CD4-positive, alpha-beta T cell treated with Interleukin-12 subunit alpha and Interleukin-12 subunit beta, for 1 hour (primary cell): Measurements from ENCODE around the gene SLC30A2.

Experiments used
- DNase-seq: peaks from one replicate; pipeline ENCODE4 v3.0.0-alpha.2; 2020

Gene SLC30A2

GRCh38 chr1:26069941-26070295 is 24.0 kb upstream of the SLC30A2 start:
- no peak for DNase-seq

GRCh38 chr1:26067432-26067911 is 21.6 kb upstream of the SLC30A2 start, which contains the start of gene TRIM63:
Gene TRIM63, minus strand, starts transcription at chr1:26067630. Its CDS starts 136 bp downstream, at chr1:26067494.
- DNase-seq: no peak

GRCh38 chr1:26066857-26067256 is 20.9 kb upstream of the SLC30A2 start:
- no peak for DNase-seq

- DNase-seq: no peak
Measured at GRCh38 chr1:26066160-26066559, 20.2 kb upstream of the SLC30A2 start.

GRCh38 chr1:26064553-26064952 is 18.6 kb upstream of the SLC30A2 start:
- no peak for DNase-seq

GRCh38 chr1:26060832-26061574 is 15.1 kb upstream of the SLC30A2 start:
- DNase-seq: no peak

GRCh38 chr1:26059906-26060305 is 14.0 kb upstream of the SLC30A2 start:
- DNase-seq: no peak

- DNase-seq: no peak
Measured at GRCh38 chr1:26058052-26058595, 12.2 kb upstream of the SLC30A2 start.

GRCh38 chr1:26057189-26057588 is 11.3 kb upstream of the SLC30A2 start:
- no peak for DNase-seq

- no peak for DNase-seq
Measured at GRCh38 chr1:26055041-26055440, 9.1 kb upstream of the SLC30A2 start.

GRCh38 chr1:26053718-26054560 is 8.0 kb upstream of the SLC30A2 start:
- no peak for DNase-seq

GRCh38 chr1:26050248-26050640 is 4.3 kb upstream of the SLC30A2 start:
- DNase-seq: no peak

GRCh38 chr1:26049531-26050247 is 3.8 kb upstream of the SLC30A2 start:
- no peak for DNase-seq

GRCh38 chr1:26047278-26047874 is 1.5 kb upstream of the SLC30A2 start:
- no peak for DNase-seq

- no peak for DNase-seq
Measured at GRCh38 chr1:26046246-26047095, 553 bp upstream of the SLC30A2 start.

GRCh38 chr1:26044971-26045721 is 772 bp downstream of the SLC30A2 start:
- no peak for DNase-seq

- no peak for DNase-seq
Measured at GRCh38 chr1:26044414-26044813, 1.5 kb downstream of the SLC30A2 start.

- no peak for DNase-seq
Measured at GRCh38 chr1:26043765-26044164, 2.2 kb downstream of the SLC30A2 start.

- DNase-seq: no peak
Measured at GRCh38 chr1:26041978-26042377, 3.9 kb downstream of the SLC30A2 start.

GRCh38 chr1:26041401-26041800 is 4.5 kb downstream of the SLC30A2 start:
- DNase-seq: no peak

- no peak for DNase-seq
Measured at GRCh38 chr1:26038904-26039303, 7.0 kb downstream of the SLC30A2 start.
